Lung (tissue), 12 donors: ENCODE measurements around the gene SART3. TPM values are rescaled to one million over a fixed set of nuclear protein-coding genes. Genes with fewer than 3 reads are reported as not detected.
A peak's percentile ranks its signal among the peaks of the same experiment; 100 is the strongest.

Experiments
- ATAC-seq: fragments of 200-7000 bp; cut with Tn5 transposase; one replicate; pipeline ENCODE4 v1.9.1; 2020; ENCODE audit warnings: moderate number of reproducible peaks; ENCODE audit not compliant: insufficient read depth, low FRiP score
- DNase-seq, 3 donors: peaks; one replicate each; pipeline ENCODE4 v3.0.0-alpha.2; 2013 to 2017
- H3K27ac ChIP-seq, 2 donors: one replicate each; pipeline ENCODE4 v1.5.1; 2013; ENCODE audit warnings: mild to moderate bottlenecking in 2 of 2, moderate library complexity in 2 of 2, control low read depth in 1 of 2, inconsistent platforms in 1 of 2, low read depth in 1 of 2, low read length in 1 of 2
- H3K27me3 ChIP-seq, 3 donors: one replicate each; pipeline ENCODE4 v1.5.1; 2013; ENCODE audit warnings: low read length in 2 of 3; ENCODE audit not compliant: control insufficient read depth in 3 of 3, insufficient read depth in 3 of 3
- H3K36me3 ChIP-seq, 4 donors: one replicate each; pipeline ENCODE4 v1.5.1; 2013; ENCODE audit warnings: low read length in 4 of 4, mild to moderate bottlenecking in 1 of 4, moderate library complexity in 1 of 4; ENCODE audit not compliant: control insufficient read depth in 4 of 4, insufficient read depth in 4 of 4
- H3K4me1 ChIP-seq, 5 donors: one replicate each; pipeline ENCODE4 v1.5.1; 2013; ENCODE audit warnings: low read length in 5 of 5, mild to moderate bottlenecking in 2 of 5, moderate library complexity in 1 of 5; ENCODE audit not compliant: control insufficient read depth in 5 of 5, insufficient read depth in 5 of 5
- H3K4me3 ChIP-seq: one replicate; pipeline ENCODE4 v1.5.1; 2013; ENCODE audit warnings: mild to moderate bottlenecking, control low read depth, moderate library complexity
- H3K9ac ChIP-seq, 2 donors: one replicate each; pipeline ENCODE4 v1.5.1; 2013; ENCODE audit warnings: low read length in 2 of 2, control low read depth in 1 of 2; ENCODE audit not compliant: insufficient read depth in 1 of 2
- H3K9me3 ChIP-seq, 4 donors: one replicate each; pipeline ENCODE4 v1.5.1; 2013; ENCODE audit warnings: low read length in 3 of 4, mild to moderate bottlenecking in 1 of 4, moderate library complexity in 1 of 4; ENCODE audit not compliant: control insufficient read depth in 4 of 4, insufficient read depth in 3 of 4
- CTCF ChIP-seq: IDR thresholded peaks from 2 replicates; pipeline ENCODE4 v1.5.1; 2012; ENCODE audit warnings: mild to moderate bottlenecking; ENCODE audit errors: control extremely low read depth, extremely low read depth
- WGBS, 2 donors: extraction: QIAGEN DNeasy Blood & Tissue Kit; methylation state at CpG; one replicate each; pipeline ENCODE4 v1.1.7; 2013; 5-methylcytosine and 5-hydroxymethylcytosine counted together
- polyA plus RNA-seq, 2 donors: library from polyadenylated mRNA; stranded (reverse); fragments of 200-250 nt; gene quantifications; one replicate each; pipeline ENCODE4 v1.2.1, GENCODE V29; 2013
- total RNA-seq, 2 donors: library from RNA; depleted of rRNA in 1 of 2; stranded (reverse); fragments of >200 nt in 1 of 2; gene quantifications; one replicate each; pipeline ENCODE4 v1.2.1, GENCODE V29; 2014 to 2021
- donor health status: control.
- donor health status: control.
- donor health status: Bipolar disorder and iron deficiency.
- donor health status: healthy.
- donor health status: DM: yes; HTN: yes; CAD: no.

Gene SART3
- total and polyA plus RNA-seq, 4 donors = 12.2 to 107 (median 34.9) TPM

- H3K4me3 ChIP-seq = no peak overlapping the region
- no peak for TF ChIP-seq CTCF
- no peaks in the 10 kb centered on the region for H3K27me3 ChIP-seq
- H3K36me3 ChIP-seq = peaks cover 0 to 2% (median 0%) of the 10 kb centered on the region in 4 donors
- no peaks in the 10 kb centered on the region for H3K9me3 ChIP-seq
- H3K9ac ChIP-seq = no peak overlapping the region
- no peak for ATAC-seq
- 74 to 83% methylated on average over 7 of the region's 7 CpGs for WGBS, 2 donors
- no peak overlapping the region for H3K27ac ChIP-seq
- no peak for DNase-seq
- peaks cover 0 to 23% (median 0%) of the 10 kb centered on the region in 5 donors for H3K4me1 ChIP-seq
These were observed 28.9 kb upstream of the SART3 start for GRCh38 chr12:108589840-108590229.

- Histone ChIP-seq H3K4me1 (peaks cover 0 to 23% (median 0%) of the 10 kb centered on the region in 5 donors), H3K9ac (peak overlapping the region in 1 of 2 donors; percentile 7), H3K27ac (no peak overlapping the region), H3K9me3 (no peaks in the 10 kb centered on the region), H3K36me3 (peaks cover 0 to 2% (median 0%) of the 10 kb centered on the region in 4 donors), H3K4me3 (no peak overlapping the region), H3K27me3 (no peaks in the 10 kb centered on the region)
- no peak for TF ChIP-seq CTCF
- no peak for ATAC-seq
- peak; percentile 62 to 75 (median 70) for DNase-seq
- 47 to 62% methylated on average over 15 of the region's 15 CpGs for WGBS, 2 donors
These were observed 28.3 kb upstream of the SART3 start for GRCh38 chr12:108589028-108589839.

- WGBS, 2 donors = 71 to 81% methylated on average over 4 of the region's 4 CpGs
- Histone ChIP-seq H3K36me3 (peaks cover 0 to 2% (median 0%) of the 10 kb centered on the region in 4 donors), H3K4me3 (no peak overlapping the region), H3K27ac (no peak overlapping the region), H3K27me3 (no peaks in the 10 kb centered on the region), H3K9me3 (no peaks in the 10 kb centered on the region), H3K4me1 (peaks cover 0 to 23% (median 0%) of the 10 kb centered on the region in 5 donors), H3K9ac (peak overlapping the region in 1 of 2 donors; percentile 2)
- TF ChIP-seq CTCF = no peak
- no peak for ATAC-seq
- DNase-seq = peak; percentile 54 to 63 (median 57)
These were observed 26.9 kb upstream of the SART3 start for GRCh38 chr12:108587826-108588225.
